Epithelial cell of esophagus (primary cell): ENCODE measurements around the gene WDFY1.
A peak's percentile ranks its signal among the peaks of the same experiment; 100 is the strongest.

Source experiments
- DNase-seq: peaks from one replicate; pipeline ENCODE4 v3.0.0; 2010; ENCODE audit warnings: low read depth
- H3K4me3 ChIP-seq: 2 replicates; pipeline ENCODE4 v1.5.1; 2011; ENCODE audit warnings: mild to moderate bottlenecking, low read length, control low read depth
- TF ChIP-seq, protein P1 (sequence below): IDR thresholded peaks from 2 replicates; pipeline ENCODE4 v1.5.1; 2011; ENCODE audit warnings: low read depth, mild to moderate bottlenecking, low read length, control low read depth, inconsistent platforms; ENCODE audit not compliant: insufficient read depth; ENCODE audit errors: missing control alignments

WDFY1 gene

DNA sequence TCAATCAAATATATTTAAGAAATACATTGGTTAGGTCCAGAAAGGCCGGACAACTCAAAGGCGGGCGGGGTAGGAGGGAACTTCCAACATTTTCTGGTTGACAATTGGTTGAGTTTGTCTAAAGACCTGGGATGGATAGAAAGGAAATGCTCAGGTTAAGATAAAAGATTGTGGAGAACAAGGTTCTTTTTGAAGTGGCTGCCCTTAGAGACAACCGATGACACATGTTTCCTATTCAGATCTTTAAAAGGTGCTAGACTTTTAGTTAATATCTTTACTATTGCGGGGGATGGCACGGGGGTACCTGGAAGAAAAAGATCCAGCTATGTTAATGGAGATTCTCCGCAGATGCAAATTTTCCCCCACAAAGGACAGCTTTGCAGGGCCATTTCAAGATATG lies 97.7 kb downstream of the WDFY1 start:
- H3K4me3 ChIP-seq, result no peak overlapping the region
- TF ChIP-seq, protein P1, sequence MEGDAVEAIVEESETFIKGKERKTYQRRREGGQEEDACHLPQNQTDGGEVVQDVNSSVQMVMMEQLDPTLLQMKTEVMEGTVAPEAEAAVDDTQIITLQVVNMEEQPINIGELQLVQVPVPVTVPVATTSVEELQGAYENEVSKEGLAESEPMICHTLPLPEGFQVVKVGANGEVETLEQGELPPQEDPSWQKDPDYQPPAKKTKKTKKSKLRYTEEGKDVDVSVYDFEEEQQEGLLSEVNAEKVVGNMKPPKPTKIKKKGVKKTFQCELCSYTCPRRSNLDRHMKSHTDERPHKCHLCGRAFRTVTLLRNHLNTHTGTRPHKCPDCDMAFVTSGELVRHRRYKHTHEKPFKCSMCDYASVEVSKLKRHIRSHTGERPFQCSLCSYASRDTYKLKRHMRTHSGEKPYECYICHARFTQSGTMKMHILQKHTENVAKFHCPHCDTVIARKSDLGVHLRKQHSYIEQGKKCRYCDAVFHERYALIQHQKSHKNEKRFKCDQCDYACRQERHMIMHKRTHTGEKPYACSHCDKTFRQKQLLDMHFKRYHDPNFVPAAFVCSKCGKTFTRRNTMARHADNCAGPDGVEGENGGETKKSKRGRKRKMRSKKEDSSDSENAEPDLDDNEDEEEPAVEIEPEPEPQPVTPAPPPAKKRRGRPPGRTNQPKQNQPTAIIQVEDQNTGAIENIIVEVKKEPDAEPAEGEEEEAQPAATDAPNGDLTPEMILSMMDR, result no peak
- DNase-seq, result no peak

DNA sequence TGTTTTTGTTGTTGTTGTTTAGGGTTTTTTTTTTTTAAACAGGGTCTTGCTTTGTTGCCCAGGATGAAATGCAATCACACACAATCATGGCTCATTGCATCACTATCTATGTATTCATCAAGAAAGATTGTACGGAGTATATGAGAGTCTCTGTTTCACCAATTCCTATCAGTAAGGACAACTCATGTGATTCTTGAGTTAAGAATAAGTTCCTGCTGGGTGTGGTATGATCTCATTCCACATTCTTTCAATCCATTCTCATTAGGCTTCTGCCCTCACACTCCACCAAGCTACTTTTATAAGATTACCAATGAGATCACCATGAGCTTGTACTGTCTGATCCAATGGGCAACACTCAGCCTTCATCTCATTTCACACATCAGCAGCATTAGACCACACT lies 98.6 kb downstream of the WDFY1 start:
- DNase-seq, result peak; percentile 93
- no peak overlapping the region for H3K4me3 ChIP-seq
- TF ChIP-seq, protein P1, result no peak

DNA sequence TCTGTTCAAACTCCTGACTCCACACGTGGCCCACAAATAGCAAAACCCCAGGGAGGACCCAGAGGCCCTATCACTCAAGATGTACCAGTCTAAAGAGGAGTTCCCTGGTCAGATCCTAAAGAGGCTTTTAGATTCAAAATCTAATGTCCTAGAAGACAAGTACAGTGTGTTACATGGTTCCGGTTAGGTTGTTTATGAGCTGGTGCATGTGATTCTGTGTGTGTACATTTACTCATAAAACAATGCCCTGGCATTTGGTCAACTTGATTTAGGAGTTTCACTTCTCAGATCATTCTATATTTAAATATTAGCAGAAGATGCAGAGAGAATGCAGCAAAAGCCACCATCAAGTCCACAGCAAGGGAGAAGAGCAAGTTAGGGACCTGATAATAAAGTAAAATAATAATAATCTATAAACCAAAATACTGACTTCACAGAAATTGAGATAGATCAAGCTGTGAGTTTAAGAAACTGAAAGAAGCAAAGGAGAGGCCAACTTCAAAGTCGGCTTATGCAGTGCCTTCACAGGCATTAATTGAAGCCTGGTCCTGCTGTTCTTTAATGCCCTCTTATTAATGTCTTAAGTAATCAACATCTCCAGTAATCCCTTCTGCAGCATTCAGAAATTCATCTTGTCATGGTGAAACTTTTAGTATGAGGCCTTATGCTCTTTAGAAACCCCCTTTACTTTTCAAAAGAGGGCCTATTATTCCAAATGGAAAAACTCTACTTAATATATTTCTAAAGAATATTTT lies 103.5 kb downstream of the WDFY1 start:
- no peak for DNase-seq
- TF ChIP-seq, protein P1, result no peak

GRCh38 chr2:223837287-223838061 lies 107.7 kb downstream of the WDFY1 start, which contains the start of gene AP1S3:
TSS of gene AP1S3 (minus strand) at chr2:223837582. CDS start at chr2:223837450, 132 bp downstream.
- H3K4me3 ChIP-seq, result peak within 1 kb of the TSS; percentile 76
- TF ChIP-seq, protein P1, result no peak
- peak; percentile 92 for DNase-seq

More for the DNA sequence above, 103.5 kb downstream of the WDFY1 start:
- no peak overlapping the region for H3K4me3 ChIP-seq

DNA sequence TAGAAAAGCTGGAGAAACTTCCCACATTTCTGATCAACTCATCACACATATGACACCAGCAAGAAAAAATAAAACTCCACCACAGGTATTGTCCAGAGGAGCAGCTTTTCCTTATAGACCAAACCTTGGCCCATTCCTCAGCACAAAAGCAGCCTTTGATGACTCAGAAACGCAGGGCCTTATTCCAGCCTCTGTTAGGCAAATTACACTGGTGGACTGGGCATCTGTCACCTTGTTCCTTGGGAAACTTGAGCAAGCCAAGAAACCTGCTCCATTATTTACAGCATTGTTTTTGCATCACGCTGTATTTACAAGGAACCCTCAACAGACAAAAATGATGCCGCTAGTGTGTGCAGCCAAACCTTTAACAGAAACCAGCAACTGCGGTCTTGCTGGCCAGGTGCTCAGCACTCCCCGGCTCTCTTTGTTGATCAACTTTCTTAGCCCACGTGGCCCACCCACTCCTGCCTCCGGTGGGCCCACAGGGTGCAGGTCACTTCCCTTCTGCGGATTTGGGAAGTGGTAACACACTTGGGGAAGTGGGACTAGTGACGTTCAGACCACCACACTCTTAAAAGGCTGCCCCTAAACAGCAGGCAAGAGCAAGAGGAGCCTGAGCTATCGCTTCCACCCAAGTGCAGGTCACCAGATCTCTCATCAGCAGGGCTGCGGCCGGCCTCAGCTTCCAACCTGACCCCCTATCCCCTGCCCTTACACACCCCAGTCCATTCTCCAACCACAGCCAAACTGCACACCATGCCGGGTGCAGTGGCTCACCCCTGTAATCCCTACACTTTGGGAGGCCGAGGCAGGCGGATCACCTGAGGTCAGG lies 109.2 kb downstream of the WDFY1 start:
- peak; percentile 70 for DNase-seq

DNA sequence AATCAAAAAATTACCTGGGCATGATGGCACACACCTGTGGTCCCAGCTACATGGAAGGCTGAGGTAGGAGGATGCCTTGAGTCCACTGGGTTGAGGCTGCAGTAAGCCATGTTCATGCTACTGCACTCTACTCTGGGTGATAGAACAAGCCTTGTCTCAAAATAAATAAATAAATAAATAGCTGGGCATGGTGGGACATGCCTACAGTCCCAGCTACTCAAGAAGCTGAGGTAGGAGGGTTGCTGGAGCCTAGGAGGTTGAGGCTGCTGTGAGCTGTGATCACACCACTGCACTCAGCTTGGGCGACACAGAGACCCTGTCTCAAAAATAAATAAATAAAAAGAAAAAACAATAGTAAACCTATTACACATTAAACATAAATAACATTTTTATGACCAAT lies 110.7 kb downstream of the WDFY1 start:
- H3K4me3 ChIP-seq, result no peak overlapping the region
- TF ChIP-seq, protein P1, result no peak
- peak; percentile 57 for DNase-seq

More for the DNA sequence above, 109.2 kb downstream of the WDFY1 start:
- TF ChIP-seq, protein P1, result no peak
- H3K4me3 ChIP-seq, result peak overlapping the region; percentile 76
